Neural progenitor cell (in vitro differentiated cells): ENCODE data around the gene MTG1. TPM values are rescaled to one million over a fixed set of nuclear protein-coding genes. Genes with fewer than 3 reads are reported as not detected.

ENCODE experiments used
- DNase-seq: peaks from one replicate; pipeline ENCODE4 v3.0.0-alpha.2; 2016; ENCODE audit warnings: low spot score
- H2AFZ ChIP-seq: fragments of 200-600 bp; sonication (generic); replicated peaks from 2 replicates; pipeline ENCODE4 v1.6.1; 2016; ENCODE audit warnings: antibody characterized with exemption
- H3F3A ChIP-seq: fragments of 200-600 bp; sonication (generic); 2 replicates; pipeline ENCODE4 v1.6.1; 2016; ENCODE audit warnings: antibody characterized with exemption, low read depth
- H3K27ac ChIP-seq: fragments of 200-600 bp; sonication (generic); 2 replicates; pipeline ENCODE4 v1.5.1; 2016; ENCODE audit warnings: mild to moderate bottlenecking
- H3K27me3 ChIP-seq: fragments of 200-600 bp; sonication (generic); 2 replicates; pipeline ENCODE4 v1.6.1; 2016; ENCODE audit warnings: mild to moderate bottlenecking, moderate library complexity
- H3K36me3 ChIP-seq: fragments of 200-600 bp; sonication (generic); 2 replicates; pipeline ENCODE4 v1.5.1; 2016
- H3K4me1 ChIP-seq: fragments of 200-600 bp; sonication (generic); 2 replicates; pipeline ENCODE4 v1.6.1; 2016; ENCODE audit warnings: mixed run types
- H3K4me2 ChIP-seq: fragments of 200-600 bp; sonication (generic); 2 replicates; pipeline ENCODE4 v1.6.1; 2016
- H3K4me3 ChIP-seq: fragments of 200-600 bp; sonication (generic); 2 replicates; pipeline ENCODE4 v1.5.1; 2016
- H3K79me2 ChIP-seq: fragments of 200-600 bp; sonication (generic); 2 replicates; pipeline ENCODE4 v1.6.1; 2016; ENCODE audit warnings: low read depth
- H3K9ac ChIP-seq: fragments of 200-600 bp; sonication (generic); 2 replicates; pipeline ENCODE4 v1.6.1; 2016
- H3K9me3 ChIP-seq: fragments of 200-600 bp; sonication (generic); 2 replicates; pipeline ENCODE4 v1.5.1; 2016; ENCODE audit warnings: low read depth
- H4K20me1 ChIP-seq: fragments of 200-600 bp; sonication (generic); 2 replicates; pipeline ENCODE4 v1.6.1; 2016; ENCODE audit warnings: low read depth
- H3K27ac Mint-ChIP-seq: 3 replicates; pipeline ENCODE4 v1.8.0; 2021; ENCODE audit warnings: mixed read lengths
- H3K27me3 Mint-ChIP-seq: 2 replicates; pipeline ENCODE4 v1.8.0; 2022; ENCODE audit warnings: low read depth, mild to moderate bottlenecking, inconsistent platforms, moderate library complexity, mixed read lengths; ENCODE audit not compliant: insufficient read depth
- H3K36me3 Mint-ChIP-seq: 3 replicates; pipeline ENCODE4 v1.8.0; 2021; ENCODE audit warnings: mixed read lengths
- H3K4me1 Mint-ChIP-seq: 3 replicates; pipeline ENCODE4 v1.8.0; 2021; ENCODE audit warnings: mixed read lengths
- H3K4me3 Mint-ChIP-seq: 3 replicates; pipeline ENCODE4 v1.8.0; 2021; ENCODE audit warnings: mild to moderate bottlenecking, moderate library complexity, mixed read lengths
- H3K9me3 Mint-ChIP-seq: 3 replicates; pipeline ENCODE4 v1.8.0; 2020; ENCODE audit warnings: mixed read lengths
- EZH2 ChIP-seq: fragments of 200-600 bp; sonication (generic); IDR thresholded peaks from 2 replicates; pipeline ENCODE4 v1.6.1; 2017; ENCODE audit warnings: antibody characterized with exemption, mild to moderate bottlenecking, moderate library complexity
- EZH2phosphoT487 ChIP-seq: fragments of 200-600 bp; sonication (generic); IDR thresholded peaks from 2 replicates; pipeline ENCODE4 v1.6.1; 2017; ENCODE audit warnings: antibody characterized with exemption
- total RNA-seq: library from RNA; depleted of rRNA; stranded (reverse); fragments of >200 nt; gene quantifications from 2 replicates; pipeline ENCODE4 v1.2.3, GENCODE V29; 2015; ENCODE audit warnings: low replicate concordance
- TF ChIP-seq, protein P1 (sequence below): fragments of 200-600 bp; sonication (generic); IDR thresholded peaks from 2 replicates; pipeline ENCODE4 v1.5.1; 2017; ENCODE audit warnings: antibody characterized with exemption, mild to moderate bottlenecking

MTG1 gene
- total RNA-seq, 1 donor from 2014 or later = 28.0 TPM

DNA sequence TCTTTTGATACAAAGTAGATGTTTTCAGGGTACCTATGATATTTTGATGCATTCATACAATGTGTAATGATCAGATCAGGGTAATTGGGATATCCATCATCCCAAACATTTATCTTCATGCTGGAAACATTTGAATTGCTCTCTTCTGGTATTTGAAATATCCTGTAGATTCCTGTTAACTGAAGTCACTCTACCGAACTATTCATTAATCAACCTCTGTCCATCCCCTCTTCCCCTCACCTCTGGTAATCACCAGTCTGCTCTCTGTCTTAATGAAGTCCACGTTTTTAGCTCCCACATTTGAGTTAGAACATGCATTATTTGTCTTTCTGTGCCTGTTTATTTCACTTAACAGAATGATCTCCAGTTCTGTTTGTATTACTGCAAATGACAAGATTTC, 11.3 kb downstream of the MTG1 start:
- TF ChIP-seq EZH2 = no peak
- no peak for TF ChIP-seq EZH2phosphoT487
- TF ChIP-seq, protein P1, sequence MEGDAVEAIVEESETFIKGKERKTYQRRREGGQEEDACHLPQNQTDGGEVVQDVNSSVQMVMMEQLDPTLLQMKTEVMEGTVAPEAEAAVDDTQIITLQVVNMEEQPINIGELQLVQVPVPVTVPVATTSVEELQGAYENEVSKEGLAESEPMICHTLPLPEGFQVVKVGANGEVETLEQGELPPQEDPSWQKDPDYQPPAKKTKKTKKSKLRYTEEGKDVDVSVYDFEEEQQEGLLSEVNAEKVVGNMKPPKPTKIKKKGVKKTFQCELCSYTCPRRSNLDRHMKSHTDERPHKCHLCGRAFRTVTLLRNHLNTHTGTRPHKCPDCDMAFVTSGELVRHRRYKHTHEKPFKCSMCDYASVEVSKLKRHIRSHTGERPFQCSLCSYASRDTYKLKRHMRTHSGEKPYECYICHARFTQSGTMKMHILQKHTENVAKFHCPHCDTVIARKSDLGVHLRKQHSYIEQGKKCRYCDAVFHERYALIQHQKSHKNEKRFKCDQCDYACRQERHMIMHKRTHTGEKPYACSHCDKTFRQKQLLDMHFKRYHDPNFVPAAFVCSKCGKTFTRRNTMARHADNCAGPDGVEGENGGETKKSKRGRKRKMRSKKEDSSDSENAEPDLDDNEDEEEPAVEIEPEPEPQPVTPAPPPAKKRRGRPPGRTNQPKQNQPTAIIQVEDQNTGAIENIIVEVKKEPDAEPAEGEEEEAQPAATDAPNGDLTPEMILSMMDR = no peak
- Mint-ChIP-seq H3K27ac (no peak overlapping the region), H3K4me1 (no peaks in the 10 kb centered on the region), H3K36me3 (peaks cover 72% of the 10 kb centered on the region), H3K27me3 (no peaks in the 10 kb centered on the region), H3K9me3 (peaks cover 28% of the 10 kb centered on the region), H3K4me3 (no peak overlapping the region)
- H3K9me3 ChIP-seq = no peaks in the 10 kb centered on the region
- H3K9ac ChIP-seq = no peak overlapping the region
- H2AFZ ChIP-seq = no peak overlapping the region
- no peaks in the 10 kb centered on the region for H4K20me1 ChIP-seq
- no peaks in the 10 kb centered on the region for H3F3A ChIP-seq
- H3K27ac ChIP-seq = no peak overlapping the region
- H3K4me2 ChIP-seq = no peak overlapping the region
- no peak overlapping the region for H3K4me3 ChIP-seq
- H3K27me3 ChIP-seq = no peaks in the 10 kb centered on the region
- H3K36me3 ChIP-seq = peaks cover 27% of the 10 kb centered on the region
- DNase-seq = no peak
- H3K4me1 ChIP-seq = no peaks in the 10 kb centered on the region
- H3K79me2 ChIP-seq = peaks cover 66% of the 10 kb centered on the region

DNA sequence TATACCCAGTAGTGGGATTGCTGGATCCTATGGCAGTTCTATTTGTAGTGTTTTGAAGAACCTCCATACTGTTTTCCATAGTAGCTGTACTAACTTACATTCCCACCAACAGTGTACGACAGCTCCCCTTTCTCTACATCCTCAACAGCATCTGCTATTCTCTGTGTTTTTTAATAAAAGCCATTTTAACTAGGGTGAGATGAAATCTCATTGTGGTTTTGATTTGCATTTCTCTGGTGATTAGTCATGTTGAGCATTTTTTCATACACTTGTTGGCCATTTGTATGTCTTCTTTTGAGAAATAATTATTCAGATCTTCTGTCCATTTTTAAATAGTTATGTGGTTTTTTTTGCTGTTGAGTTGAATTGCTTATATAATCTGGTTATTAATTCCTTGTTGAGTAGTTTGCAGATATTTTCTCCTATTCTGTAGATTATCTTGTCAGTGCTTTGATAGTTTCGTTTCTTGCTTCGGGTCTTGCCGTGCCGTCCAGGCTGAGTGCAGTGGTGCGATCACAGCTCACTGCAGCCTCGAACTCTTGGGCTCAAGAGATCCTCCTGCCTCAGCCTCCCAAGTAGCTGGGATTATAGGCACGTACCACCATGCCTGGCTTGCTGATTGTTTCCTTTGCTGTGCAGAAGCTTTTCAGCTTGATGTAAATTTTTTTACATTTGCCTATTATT, 12.0 kb downstream of the MTG1 start:
- Histone ChIP-seq H3K9me3 (peaks cover 3% of the 10 kb centered on the region), H3K27ac (no peak overlapping the region), H3K4me1 (no peaks in the 10 kb centered on the region), H3K27me3 (no peaks in the 10 kb centered on the region), H2AFZ (no peak overlapping the region), H3K4me3 (no peak overlapping the region), H3F3A (no peaks in the 10 kb centered on the region), H4K20me1 (no peaks in the 10 kb centered on the region), H3K79me2 (peaks cover 66% of the 10 kb centered on the region), H3K4me2 (no peak overlapping the region), H3K36me3 (peaks cover 34% of the 10 kb centered on the region), H3K9ac (no peak overlapping the region)
- Mint-ChIP-seq H3K4me1 (no peaks in the 10 kb centered on the region), H3K27ac (no peak overlapping the region), H3K36me3 (peaks cover 75% of the 10 kb centered on the region), H3K9me3 (peaks cover 35% of the 10 kb centered on the region), H3K27me3 (no peaks in the 10 kb centered on the region), H3K4me3 (no peak overlapping the region)
- DNase-seq = no peak
- TF ChIP-seq EZH2phosphoT487 (no peak), EZH2 (no peak)
- TF ChIP-seq, protein P1 = no peak

- Mint-ChIP-seq H3K27me3 (no peaks in the 10 kb centered on the region), H3K27ac (no peak overlapping the region), H3K4me1 (no peaks in the 10 kb centered on the region), H3K4me3 (no peak overlapping the region), H3K36me3 (peaks cover 77% of the 10 kb centered on the region), H3K9me3 (peaks cover 71% of the 10 kb centered on the region)
- Histone ChIP-seq H3K27ac (no peak overlapping the region), H3K4me1 (no peaks in the 10 kb centered on the region), H3K9ac (no peak overlapping the region), H3K36me3 (peaks cover 57% of the 10 kb centered on the region), H3K4me3 (no peak overlapping the region), H3K9me3 (peaks cover 22% of the 10 kb centered on the region), H4K20me1 (no peaks in the 10 kb centered on the region), H2AFZ (no peak overlapping the region), H3K79me2 (peaks cover 67% of the 10 kb centered on the region), H3K27me3 (no peaks in the 10 kb centered on the region), H3F3A (no peaks in the 10 kb centered on the region), H3K4me2 (no peak overlapping the region)
- no peak for DNase-seq
- TF ChIP-seq EZH2 (no peak), EZH2phosphoT487 (no peak)
- TF ChIP-seq, protein P1 = no peak
Measured at GRCh38 chr10:133411523-133412380, 17.8 kb downstream of the MTG1 start.
